GM18870 (cell line): ENCODE results near the gene HARS2.
"Not testable (repeated sequence)": the region's sequence is repeated elsewhere in the genome, so short reads cannot be mapped to it uniquely, and the experiment has no call there.

Experiments used
- ATAC-seq: cut with Tn5 transposase; IDR thresholded peaks from one replicate; pipeline ENCODE4 v1.9.1; 2021; ENCODE audit warnings: moderate library complexity; ENCODE audit not compliant: unreplicated experiment

The HARS2 gene

DNA sequence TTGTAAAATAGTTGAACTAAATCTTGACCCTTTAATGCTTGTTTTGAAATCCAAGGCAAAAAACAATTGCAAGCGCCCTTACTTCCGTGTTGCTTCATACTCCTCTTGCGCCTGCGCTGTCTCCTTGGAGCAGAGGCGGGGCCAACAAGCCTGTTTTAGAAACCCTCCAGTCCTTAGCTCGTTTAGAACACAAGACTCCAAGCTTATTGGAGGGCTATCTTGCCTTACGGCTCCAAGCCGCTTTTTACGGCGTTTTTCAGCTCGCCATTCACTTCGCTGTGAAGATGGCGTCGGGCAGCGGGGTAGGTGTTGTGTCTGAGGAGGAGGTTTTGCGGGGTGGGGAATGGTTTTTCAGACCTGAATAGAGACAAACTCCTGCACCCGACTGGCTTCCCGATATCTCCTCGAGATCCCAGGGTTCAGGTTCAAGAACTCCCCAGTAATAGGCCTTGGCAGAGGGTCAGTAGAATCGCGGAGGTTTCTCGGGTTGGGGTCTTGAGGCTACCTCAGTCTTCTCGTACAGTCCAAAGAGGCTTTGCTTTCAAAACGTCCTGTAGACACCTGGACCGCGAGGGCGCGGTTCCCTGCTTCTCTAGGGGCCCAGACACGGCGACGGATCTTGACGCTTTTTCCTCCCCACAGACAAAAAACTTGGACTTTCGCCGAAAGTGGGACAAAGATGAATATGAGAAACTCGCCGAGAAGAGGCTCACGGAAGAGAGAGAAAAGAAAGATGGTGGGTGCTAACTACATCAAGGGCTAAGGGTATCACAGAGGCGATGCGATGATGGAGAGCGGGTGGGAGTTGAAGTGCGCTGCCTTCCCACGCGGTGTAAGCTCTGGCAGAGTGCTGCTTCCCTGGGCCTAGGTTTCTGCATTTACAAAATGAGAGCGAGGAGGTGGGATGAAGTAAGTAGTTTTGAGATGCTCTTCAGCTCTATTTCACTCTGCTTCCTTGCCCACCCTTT lies 9.2 kb downstream of the HARS2 start, which contains the start of gene ZMAT2:
ZMAT2 (plus strand) TSS at position 271 of the 968 bp plus-strand sequence; CDS start at position 285, 14 bp downstream.
- peak; percentile 98 for ATAC-seq

DNA sequence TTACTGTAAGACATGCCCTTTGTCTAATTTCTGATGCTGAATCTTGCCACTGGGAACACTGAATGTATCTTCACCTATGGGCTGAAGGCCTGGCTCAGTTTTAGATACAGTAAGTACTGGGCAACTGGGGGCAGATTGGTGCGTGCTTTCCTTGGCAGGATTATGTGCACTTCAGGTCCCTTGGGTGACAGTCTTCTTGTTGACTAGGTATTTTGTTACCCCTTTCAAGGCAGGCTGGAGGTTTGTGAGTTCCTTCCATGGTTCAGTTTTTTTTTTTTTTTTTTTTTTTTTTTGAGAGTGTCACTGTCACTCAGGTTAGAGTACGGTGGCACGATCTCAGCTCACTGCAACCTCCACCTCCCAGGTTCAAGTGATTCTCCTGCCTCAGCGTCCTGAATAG lies 16.6 kb downstream of the HARS2 start:
- ATAC-seq = no peak

DNA sequence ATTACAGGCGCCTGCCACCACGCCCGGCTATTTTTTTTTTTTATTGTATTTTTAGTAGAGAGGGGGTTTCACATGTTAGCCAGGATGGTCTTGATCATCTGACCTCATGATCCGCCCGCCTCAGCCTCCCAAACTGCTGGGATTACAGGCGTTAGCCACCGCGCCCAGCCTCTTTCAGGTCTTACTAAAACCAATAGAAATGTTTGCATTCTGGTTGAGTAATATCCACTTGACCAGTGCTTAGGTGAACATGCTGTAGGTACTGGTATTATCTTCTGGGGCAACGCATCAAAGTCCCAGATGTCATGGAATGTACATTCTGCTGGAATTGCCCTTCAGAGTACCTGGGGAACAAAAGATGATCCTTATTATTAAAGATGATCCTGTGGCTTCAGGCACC lies 17.5 kb downstream of the HARS2 start:
- ATAC-seq = not testable (repeated sequence)

DNA sequence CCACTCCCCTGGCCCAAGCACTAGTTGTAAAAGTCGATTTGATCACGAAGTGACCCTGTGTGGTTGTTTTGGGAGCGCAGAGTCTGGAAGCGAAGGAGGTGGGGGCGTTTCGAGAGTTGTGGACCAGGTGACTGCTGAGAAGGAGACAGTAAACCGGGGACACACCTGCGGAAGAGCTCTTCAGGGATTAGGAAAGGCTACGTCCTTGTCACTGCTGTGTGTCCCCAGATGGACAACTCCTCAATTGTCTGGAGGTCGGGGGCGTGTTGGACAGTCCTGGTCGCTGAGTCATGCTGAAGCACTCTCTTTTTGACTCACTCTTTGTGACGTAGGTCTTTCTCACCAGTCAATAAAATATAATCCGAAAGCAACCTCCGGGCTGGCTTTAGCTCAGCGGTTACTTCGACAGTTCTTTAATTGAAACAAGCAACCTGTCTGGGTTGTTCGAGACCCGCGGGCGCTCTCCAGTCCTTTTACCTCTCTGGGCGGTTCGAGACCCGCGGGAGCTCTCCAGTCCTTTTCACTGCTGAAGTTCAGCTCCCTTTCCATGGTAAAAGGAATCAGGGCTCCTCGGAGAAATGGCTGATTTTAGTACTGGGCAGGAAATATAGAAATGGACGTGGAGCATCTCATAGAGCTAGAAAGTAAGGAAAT lies 19.8 kb downstream of the HARS2 start:
- peak; percentile 92 for ATAC-seq

DNA sequence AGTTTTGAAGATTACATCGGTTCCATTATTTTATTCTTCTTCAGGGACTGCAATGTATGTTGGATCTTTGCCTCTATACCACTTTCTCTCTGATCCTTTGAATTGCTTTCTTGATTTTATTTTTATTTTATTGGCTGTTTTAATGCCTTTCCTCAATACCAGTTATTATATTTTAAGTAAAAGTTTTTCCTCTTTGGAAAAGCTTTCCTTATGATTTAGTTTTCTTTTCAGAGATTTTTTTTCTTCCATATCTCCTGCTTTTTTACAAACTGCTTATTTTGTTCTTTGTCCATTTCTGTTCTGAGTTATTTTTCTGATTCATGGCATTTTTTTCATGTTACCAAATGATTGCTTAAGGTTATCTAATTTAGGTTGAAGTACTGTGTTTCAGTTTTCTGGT lies 20.5 kb downstream of the HARS2 start:
- ATAC-seq = no peak

DNA sequence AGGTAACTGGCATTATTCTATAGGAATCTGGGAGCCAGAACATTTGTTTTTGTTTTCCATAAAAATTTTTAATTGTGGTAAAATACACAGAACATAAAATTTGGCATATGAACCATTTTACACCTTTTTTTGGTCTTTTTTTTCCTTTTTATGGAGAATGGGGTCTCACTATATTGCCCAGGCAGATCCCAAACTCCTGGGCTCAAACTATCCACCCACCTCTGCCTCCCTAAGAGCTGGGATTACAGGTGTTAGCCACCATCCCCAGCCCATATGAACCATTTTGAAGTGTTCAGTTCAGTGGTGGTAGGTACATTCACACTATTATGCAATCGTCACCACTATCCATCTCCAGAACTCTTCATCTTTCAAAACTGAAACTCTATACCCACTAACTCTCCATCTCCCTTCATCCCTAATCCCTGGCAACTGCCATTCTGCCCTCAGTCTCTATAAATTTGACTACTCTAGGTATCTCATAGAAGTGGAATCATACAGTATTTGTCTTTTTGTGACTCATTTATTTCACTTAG lies 22.4 kb downstream of the HARS2 start:
- ATAC-seq = no peak

DNA sequence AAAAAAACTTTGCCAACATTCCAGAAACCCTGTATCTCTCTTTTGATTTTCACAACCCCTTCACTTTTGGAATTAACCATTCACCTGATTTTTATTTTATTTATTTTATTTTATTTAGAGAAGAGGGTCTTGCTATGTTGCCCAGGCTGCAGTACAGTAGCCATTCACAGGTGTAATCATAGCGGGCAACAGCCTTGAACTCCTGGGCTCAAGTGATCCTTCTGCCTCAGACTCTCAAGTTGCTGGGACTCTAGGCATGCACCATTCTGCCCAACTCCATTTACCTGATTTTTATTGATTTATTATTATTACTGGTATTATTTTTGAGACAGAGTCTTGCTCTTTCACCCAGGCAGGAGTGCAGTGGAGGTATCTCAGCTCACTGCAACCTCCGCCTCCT lies 25.0 kb downstream of the HARS2 start:
- ATAC-seq = not testable (repeated sequence)

DNA sequence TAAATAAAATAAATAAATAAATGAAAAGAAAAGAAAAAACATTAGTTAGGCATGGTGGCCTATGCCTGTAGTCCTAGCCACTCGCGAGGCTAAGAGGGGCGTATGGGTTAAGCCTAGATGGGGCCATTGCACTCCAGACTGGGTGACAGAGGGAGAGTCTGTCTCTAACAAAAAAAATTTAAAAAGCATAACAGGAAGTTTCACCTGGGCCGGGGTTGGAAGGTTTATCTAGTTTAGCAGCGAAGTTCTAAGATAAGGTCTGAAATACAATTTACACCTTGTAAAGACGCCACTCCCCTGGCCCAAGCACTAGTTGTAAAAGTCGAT lies 27.0 kb downstream of the HARS2 start:
- ATAC-seq = no peak

DNA sequence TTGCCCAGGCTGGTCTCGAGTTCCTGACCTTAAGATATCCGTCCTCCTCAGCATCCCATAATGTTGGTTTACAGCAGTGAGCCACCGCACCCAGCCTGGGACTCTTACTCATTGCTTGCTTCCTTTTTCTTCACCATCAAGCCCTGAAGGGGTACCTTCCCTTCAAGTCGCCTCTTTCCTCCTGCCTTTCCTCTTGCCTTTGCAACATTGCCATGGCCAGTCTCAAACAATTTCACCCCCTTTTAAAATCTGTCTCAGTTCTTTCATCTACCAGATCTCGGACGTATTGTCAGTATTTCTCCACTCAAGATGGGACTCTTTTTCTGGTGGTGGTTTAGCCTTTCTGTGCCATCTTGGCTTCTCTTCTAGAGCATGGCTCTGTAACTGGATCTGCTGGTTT lies 29.5 kb downstream of the HARS2 start:
- ATAC-seq = not testable (repeated sequence)

DNA sequence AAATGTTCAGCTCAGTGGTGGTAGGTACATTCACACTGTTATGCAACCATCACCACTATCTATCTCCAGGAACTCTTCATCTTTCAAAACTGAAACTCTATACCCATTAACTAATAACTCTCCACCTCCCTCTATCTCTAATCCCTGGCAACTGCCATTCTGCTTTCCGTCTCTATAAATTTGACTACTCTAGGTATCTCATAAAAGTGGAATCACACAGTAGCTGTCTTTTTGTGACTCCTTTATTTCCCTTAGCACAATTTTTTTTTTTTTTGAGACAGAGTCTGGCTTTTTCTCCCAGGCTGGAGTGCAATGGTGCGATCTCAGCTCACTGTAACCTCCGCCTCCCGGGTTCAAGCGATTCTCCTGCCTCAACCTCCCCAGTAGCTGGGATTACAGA lies 30.1 kb downstream of the HARS2 start:
- not testable (repeated sequence) for ATAC-seq

DNA sequence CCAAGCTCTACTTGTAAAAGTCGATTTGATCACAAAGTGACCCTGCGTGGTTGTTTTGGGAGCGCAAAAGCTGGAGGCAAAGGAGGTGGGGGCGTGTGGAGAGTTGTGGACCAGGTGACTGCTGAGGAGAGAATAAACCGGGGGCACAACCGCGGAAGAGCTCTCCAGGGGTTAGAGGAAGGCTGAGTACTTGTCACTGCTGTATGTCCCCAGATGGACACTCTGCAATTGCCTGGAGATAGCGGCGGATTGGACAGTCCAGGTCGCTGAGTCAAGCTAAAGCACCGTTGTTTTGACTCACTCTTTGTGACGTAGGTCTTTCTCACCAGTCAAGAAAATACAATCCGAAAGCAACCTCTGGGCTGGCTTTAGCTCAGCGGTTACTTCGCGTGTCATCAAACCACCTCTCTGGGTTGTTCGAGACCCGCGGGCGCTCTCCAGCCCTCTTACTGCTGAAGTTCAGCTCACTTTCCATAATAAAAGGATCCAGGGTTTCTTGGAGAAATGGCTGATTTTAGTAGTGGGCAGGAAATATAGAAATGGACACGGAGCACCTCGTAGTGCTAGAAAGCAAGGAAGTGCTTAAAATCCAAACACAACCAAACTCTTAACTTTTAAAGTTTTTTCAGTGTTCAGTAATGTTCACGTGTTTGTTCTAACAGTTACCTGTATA lies 34.7 kb downstream of the HARS2 start:
- peak; percentile 76 for ATAC-seq

DNA sequence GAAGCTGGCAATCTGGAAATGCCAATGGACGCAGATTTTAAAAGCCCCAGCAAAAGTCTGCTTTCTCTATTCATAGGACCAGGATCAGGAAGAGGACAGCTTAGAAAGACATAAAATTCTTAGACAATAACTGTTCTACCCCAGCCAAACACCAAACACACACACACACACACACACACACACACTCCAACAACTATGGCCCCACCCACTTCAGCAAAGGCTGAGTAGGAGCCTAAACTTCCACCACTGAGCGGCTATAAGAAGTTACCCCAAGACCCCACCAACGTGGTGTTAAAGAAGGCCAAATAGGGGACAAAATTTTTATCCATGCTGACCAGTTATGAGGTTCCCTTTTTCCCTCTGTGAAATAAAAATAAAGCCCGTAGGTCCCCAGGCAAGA lies 41.8 kb downstream of the HARS2 start:
- no peak for ATAC-seq

DNA sequence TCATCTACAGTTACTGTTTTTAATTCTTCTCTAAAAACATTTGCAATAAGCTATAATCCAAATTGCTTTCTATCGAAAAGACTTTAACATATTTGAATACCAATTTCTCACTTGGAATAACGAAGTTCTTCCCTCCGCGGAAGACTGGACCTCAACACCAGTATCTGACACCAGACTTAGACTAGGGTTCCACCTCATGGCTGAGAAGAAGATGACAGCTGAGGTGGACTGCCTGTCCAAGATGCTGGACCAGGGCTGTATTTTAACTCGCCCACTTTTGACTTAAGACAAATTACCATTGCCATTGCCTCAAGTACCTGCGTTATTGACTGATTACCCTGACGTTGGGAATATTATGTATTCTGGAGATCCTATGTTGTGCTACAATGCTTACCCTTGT lies 43.1 kb downstream of the HARS2 start:
- no peak for ATAC-seq

DNA sequence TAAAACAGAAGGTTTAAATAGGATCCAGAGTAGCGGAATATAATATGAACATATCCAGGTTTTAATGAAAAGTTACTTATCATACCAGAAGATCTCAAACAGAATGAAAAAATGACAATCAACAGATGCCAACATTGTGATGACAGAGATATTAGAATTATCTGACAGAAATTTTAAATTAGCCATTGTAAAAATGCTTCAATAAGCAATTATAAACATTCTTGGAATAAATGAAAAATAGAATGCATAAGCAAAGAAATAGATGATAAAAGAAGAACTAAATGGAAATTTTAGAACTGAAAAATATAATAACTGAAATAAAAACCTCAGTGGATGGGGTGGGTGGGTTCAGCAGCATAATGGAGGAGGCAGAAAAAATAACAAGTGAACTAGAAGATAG lies 46.2 kb downstream of the HARS2 start:
- no peak for ATAC-seq

DNA sequence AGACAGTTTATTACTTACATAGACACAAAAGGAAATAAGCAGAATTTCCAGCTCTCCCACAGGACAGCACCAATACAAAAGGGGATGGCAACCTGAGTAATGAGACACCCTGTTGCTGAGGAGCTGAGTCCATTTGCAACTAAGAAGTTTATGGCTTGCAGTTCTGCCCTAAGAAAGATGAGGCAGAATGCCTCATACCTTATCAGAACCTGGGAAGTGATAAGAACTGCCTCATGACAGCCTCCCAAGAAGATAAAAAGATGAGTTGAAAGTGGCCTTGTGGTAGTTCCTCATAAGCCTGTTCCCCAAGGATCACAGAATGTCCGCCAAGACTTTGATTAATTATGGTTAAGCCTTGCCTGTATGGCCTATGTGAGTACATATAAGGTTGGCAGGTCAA lies 50.7 kb downstream of the HARS2 start:
- no peak for ATAC-seq
